CD14-positive monocyte (primary cell): ENCODE measurements around the gene SNX25. TPM values are rescaled to one million over a fixed set of nuclear protein-coding genes. Genes with fewer than 3 reads are reported as not detected.

Source experiments
- DNase-seq, 3 donors: peaks; one replicate each; pipeline ENCODE4 v3.0.0-alpha.2; 2011 to 2022
- H2AFZ ChIP-seq: 2 replicates; pipeline ENCODE4 v1.6.0; 2012; ENCODE audit warnings: mild to moderate bottlenecking, low read depth, low read length, inconsistent platforms; ENCODE audit not compliant: insufficient read depth, poor library complexity, severe bottlenecking
- H3K27ac ChIP-seq, 2 donors: 1 replicate in 1 of 2; 2 replicates in 1 of 2; pipeline ENCODE4 v1.5.1; 2012 to 2013; ENCODE audit warnings: low read length in 2 of 2, control low read depth in 1 of 2, inconsistent platforms in 1 of 2, low read depth in 1 of 2, mild to moderate bottlenecking in 1 of 2
- H3K27me3 ChIP-seq, 2 donors: one replicate each; pipeline versions ENCODE4 v1.6.0 to v1.6.1; 2011 to 2013; ENCODE audit warnings: low read length in 2 of 2; ENCODE audit not compliant: control insufficient read depth in 2 of 2, insufficient read depth in 2 of 2
- H3K36me3 ChIP-seq, 2 donors: replicated peaks in 1 of 2; 1 replicate in 1 of 2; 2 replicates in 1 of 2; pipeline versions ENCODE4 v1.5.1 to v1.6.1; 2012 to 2013; ENCODE audit warnings: low read length in 2 of 2, control low read depth in 1 of 2, inconsistent platforms in 1 of 2, mild to moderate bottlenecking in 1 of 2; ENCODE audit not compliant: insufficient read depth in 2 of 2, control insufficient read depth in 1 of 2
- H3K4me1 ChIP-seq, 2 donors: 1 replicate in 1 of 2; 2 replicates in 1 of 2; pipeline versions ENCODE4 v1.5.1 to v1.6.1; 2012 to 2013; ENCODE audit warnings: low read length in 2 of 2, control low read depth in 1 of 2, inconsistent platforms in 1 of 2, mild to moderate bottlenecking in 1 of 2, moderate library complexity in 1 of 2; ENCODE audit not compliant: insufficient read depth in 2 of 2, control insufficient read depth in 1 of 2
- H3K4me2 ChIP-seq: replicated peaks from 2 replicates; pipeline ENCODE3; 2012; ENCODE audit warnings: low read length, moderate library complexity, mild to moderate bottlenecking; ENCODE audit not compliant: poor library complexity, severe bottlenecking; ENCODE audit errors: extremely low read depth
- H3K4me3 ChIP-seq, 3 experiments: fragments of 200-600 bp in 1 of 3; sonication (generic) in 1 of 3; replicated peaks in 1 of 3; 1 replicate in 2 of 3; 2 replicates in 1 of 3; pipeline ENCODE4 v1.5.1; 2011 to 2013; ENCODE audit warnings: low read length in 3 of 3, mild to moderate bottlenecking in 3 of 3, control low read depth in 2 of 3, low read depth in 2 of 3, inconsistent platforms in 1 of 3, moderate library complexity in 1 of 3
- H3K79me2 ChIP-seq: 2 replicates; pipeline ENCODE4 v1.6.0; 2012; ENCODE audit warnings: mild to moderate bottlenecking, control low read depth, inconsistent platforms, low read length, moderate library complexity; ENCODE audit not compliant: insufficient read depth
- H3K9ac ChIP-seq: 2 replicates; pipeline ENCODE4 v1.6.0; 2017; ENCODE audit warnings: low read length, mild to moderate bottlenecking; ENCODE audit not compliant: insufficient read depth, poor library complexity, severe bottlenecking
- H3K9me3 ChIP-seq, 2 donors: replicated peaks in 1 of 2; 1 replicate in 1 of 2; 2 replicates in 1 of 2; pipeline versions ENCODE4 v1.5.1 to v1.6.1; 2012 to 2013; ENCODE audit warnings: low read length in 2 of 2, control low read depth in 1 of 2; ENCODE audit not compliant: control insufficient read depth in 1 of 2, insufficient read depth in 1 of 2
- H4K20me1 ChIP-seq: 2 replicates; pipeline ENCODE4 v1.6.0; 2012; ENCODE audit warnings: mild to moderate bottlenecking, low read length, control low read depth, moderate library complexity; ENCODE audit not compliant: insufficient read depth
- H3K27ac Mint-ChIP-seq, 7 donors: one replicate each; pipeline ENCODE4 v1.8.0; 2020; ENCODE audit warnings: mild to moderate bottlenecking in 7 of 7, mixed read lengths in 7 of 7, moderate library complexity in 6 of 7, inconsistent platforms in 2 of 7
- H3K27me3 Mint-ChIP-seq, 3 donors: one replicate each; pipeline ENCODE4 v1.8.0; 2021 to 2022; ENCODE audit warnings: low read depth in 3 of 3, mild to moderate bottlenecking in 3 of 3, mixed read lengths in 3 of 3, moderate library complexity in 3 of 3, inconsistent platforms in 1 of 3
- H3K36me3 Mint-ChIP-seq, 2 donors: one replicate each; pipeline ENCODE4 v1.8.0; 2020; ENCODE audit warnings: mixed read lengths in 2 of 2, inconsistent platforms in 1 of 2, mild to moderate bottlenecking in 1 of 2
- H3K4me1 Mint-ChIP-seq: one replicate; pipeline ENCODE4 v1.8.0; 2020; ENCODE audit warnings: mild to moderate bottlenecking, mixed read lengths
- H3K4me3 Mint-ChIP-seq, 2 donors: one replicate each; pipeline ENCODE4 v1.8.0; 2020; ENCODE audit warnings: mild to moderate bottlenecking in 2 of 2, mixed read lengths in 2 of 2, moderate library complexity in 1 of 2
- H3K9me3 Mint-ChIP-seq, 7 donors: one replicate each; pipeline ENCODE4 v1.8.0; 2020 to 2022; ENCODE audit warnings: mixed read lengths in 7 of 7, mild to moderate bottlenecking in 6 of 7, moderate library complexity in 6 of 7, inconsistent platforms in 2 of 7
- CTCF ChIP-seq: fragments of 200-600 bp; IDR thresholded peaks from one replicate; pipeline ENCODE4 v1.8.0; 2022; ENCODE audit warnings: antibody characterized with exemption, mild to moderate bottlenecking
- WGBS: methylation state at CpG from one replicate; pipeline ENCODE4 v1.1.5; 2013; ENCODE audit warnings: missing lambda C conversion rate; ENCODE audit not compliant: insufficient coverage; 5-methylcytosine and 5-hydroxymethylcytosine counted together
- intact Hi-C, 2 donors: fragments of 100-400 bp; cut with micrococcal nuclease; formaldehyde crosslinking; loops; one replicate each; pipeline versions ENCODE4 v1.15.0 to v1.15.1; 2023
- polyA plus RNA-seq, 3 donors: library from polyadenylated mRNA; depleted of rRNA in 1 of 3; unstranded in 2 of 3; stranded (reverse) in 1 of 3; fragments of 300-500 nt in 2 of 3; fragments of >200 nt in 1 of 3; fragmentation: Illumina TruSeq in 2 of 3; gene quantifications; 1 replicate in 2 of 3; 2 replicates in 1 of 3; pipeline ENCODE4 v1.2.3, GENCODE V29; 2012 to 2021

The SNX25 gene
- polyA plus RNA-seq, 3 donors, result 0.31 to 0.40 (median 0.36) TPM

GRCh38 chr4:185211641-185212040, 2.2 kb downstream of the SNX25 start:
- no peak overlapping the region for H3K9ac ChIP-seq
- H3K36me3 ChIP-seq, result no peaks in the 10 kb centered on the region
- peaks cover 0 to 14% (median 7%) of the 10 kb centered on the region in 7 donors for H3K9me3 Mint-ChIP-seq
- no peak overlapping the region for H3K27ac ChIP-seq
- no peak overlapping the region for H3K4me2 ChIP-seq
- peaks cover 14% of the 10 kb centered on the region for H3K4me1 Mint-ChIP-seq
- no peak overlapping the region for H3K27ac Mint-ChIP-seq
- peaks cover 54 to 65% of the 10 kb centered on the region in 2 donors for H3K27me3 ChIP-seq
- WGBS, result 92% methylated on average over 2 of the region's 2 CpGs
- H3K4me1 ChIP-seq, result peaks cover 12 to 22% of the 10 kb centered on the region in 2 donors
- intact Hi-C loops, result no loop called here
- H4K20me1 ChIP-seq, result no peaks in the 10 kb centered on the region
- no peak for DNase-seq
- no peak overlapping the region for H3K4me3 ChIP-seq
- H3K9me3 ChIP-seq, result peaks cover 0 to 13% of the 10 kb centered on the region in 2 donors
- no peak overlapping the region for H2AFZ ChIP-seq
- peak overlapping the region in 1 of 2 donors; percentile 95 for H3K4me3 Mint-ChIP-seq
- peaks cover 2 to 10% of the 10 kb centered on the region in 2 donors for H3K36me3 Mint-ChIP-seq
- no peak for TF ChIP-seq CTCF
- peaks cover 69 to 75% (median 71%) of the 10 kb centered on the region in 3 donors for H3K27me3 Mint-ChIP-seq
- no peaks in the 10 kb centered on the region for H3K79me2 ChIP-seq

- Mint-ChIP-seq H3K27ac (no peak overlapping the region), H3K9me3 (peaks cover 0 to 12% (median 7%) of the 10 kb centered on the region in 7 donors), H3K4me1 (peaks cover 14% of the 10 kb centered on the region), H3K36me3 (peaks cover 2 to 10% of the 10 kb centered on the region in 2 donors), H3K4me3 (no peak overlapping the region), H3K27me3 (peaks cover 67 to 68% (median 68%) of the 10 kb centered on the region in 3 donors)
- H4K20me1 ChIP-seq, result no peaks in the 10 kb centered on the region
- H3K4me3 ChIP-seq, result no peak overlapping the region
- H3K27me3 ChIP-seq, result peaks cover 51 to 57% of the 10 kb centered on the region in 2 donors
- H3K9ac ChIP-seq, result no peak overlapping the region
- H3K4me2 ChIP-seq, result no peak overlapping the region
- H3K27ac ChIP-seq, result no peak overlapping the region
- DNase-seq, result no peak
- H3K79me2 ChIP-seq, result no peaks in the 10 kb centered on the region
- intact Hi-C loops, result no loop called here
- H3K36me3 ChIP-seq, result no peaks in the 10 kb centered on the region
- no CpG with 5 or more reads among the region's 4 CpGs for WGBS
- H3K9me3 ChIP-seq, result peaks cover 0 to 13% of the 10 kb centered on the region in 2 donors
- no peak overlapping the region for H2AFZ ChIP-seq
- peaks cover 12 to 22% of the 10 kb centered on the region in 2 donors for H3K4me1 ChIP-seq
- TF ChIP-seq CTCF, result no peak
Measured at GRCh38 chr4:185212581-185212980, 3.2 kb downstream of the SNX25 start.
